ENCODE results near the gene FBXW4. TPM values are rescaled to one million over a fixed set of nuclear protein-coding genes. Genes with fewer than 3 reads are reported as not detected.

FBXW4 gene
- total and polyA plus RNA-seq, 9 of the 15 experiments (the other 6 are each of a cell fraction or from before 2014, with no cell fraction given): 1.0 to 10.6 (median 5.4) TPM

- TF ChIP-seq ZNF165 (CRISPR knock-in tag; IDR thresholded peaks at IDR 0.05; ENCODE audit: borderline replicate concordance): no peak
- no peak for TF ChIP-seq U2AF1 (optimal IDR thresholded peaks at IDR 0.05; ENCODE audit: low read depth, low read length)
- no peak for TF ChIP-seq NFIX (CRISPR knock-in tag; IDR thresholded peaks at IDR 0.05; ENCODE audit: low read depth)
- TF ChIP-seq CHD2 (IDR thresholded peaks at IDR 0.05; ENCODE audit: low read depth, low read length): no peak
- TF ChIP-seq, protein P1, sequence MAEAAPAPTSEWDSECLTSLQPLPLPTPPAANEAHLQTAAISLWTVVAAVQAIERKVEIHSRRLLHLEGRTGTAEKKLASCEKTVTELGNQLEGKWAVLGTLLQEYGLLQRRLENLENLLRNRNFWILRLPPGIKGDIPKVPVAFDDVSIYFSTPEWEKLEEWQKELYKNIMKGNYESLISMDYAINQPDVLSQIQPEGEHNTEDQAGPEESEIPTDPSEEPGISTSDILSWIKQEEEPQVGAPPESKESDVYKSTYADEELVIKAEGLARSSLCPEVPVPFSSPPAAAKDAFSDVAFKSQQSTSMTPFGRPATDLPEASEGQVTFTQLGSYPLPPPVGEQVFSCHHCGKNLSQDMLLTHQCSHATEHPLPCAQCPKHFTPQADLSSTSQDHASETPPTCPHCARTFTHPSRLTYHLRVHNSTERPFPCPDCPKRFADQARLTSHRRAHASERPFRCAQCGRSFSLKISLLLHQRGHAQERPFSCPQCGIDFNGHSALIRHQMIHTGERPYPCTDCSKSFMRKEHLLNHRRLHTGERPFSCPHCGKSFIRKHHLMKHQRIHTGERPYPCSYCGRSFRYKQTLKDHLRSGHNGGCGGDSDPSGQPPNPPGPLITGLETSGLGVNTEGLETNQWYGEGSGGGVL (CRISPR knock-in tag; IDR thresholded peaks at IDR 0.05): no peak
- no peak for TF ChIP-seq SAP30 (IDR thresholded peaks at IDR 0.05; ENCODE audit: borderline replicate concordance, insufficient read depth, low read depth, low read length, poor library complexity, severe bottlenecking)
- TF ChIP-seq XRCC5 (IDR thresholded peaks at IDR 0.05; ENCODE audit: low read depth, low read length): no peak
- TF ChIP-seq PURB (CRISPR knock-in tag; IDR thresholded peaks at IDR 0.05; ENCODE audit: low read depth): no peak
- TF ChIP-seq ZNF124 (CRISPR knock-in tag; IDR thresholded peaks at IDR 0.05): no peak
- no peak for TF ChIP-seq PYGO2 (tag; IDR thresholded peaks at IDR 0.05)
- no peak for TF ChIP-seq KDM5B (IDR thresholded peaks at IDR 0.05; ENCODE audit: insufficient replicate concordance, low read depth, low read length)
- no peak for TF ChIP-seq HDAC2 (IDR thresholded peaks at IDR 0.05)
- no peak for TF ChIP-seq OTX1 (CRISPR knock-in tag; IDR thresholded peaks at IDR 0.05)
- TF ChIP-seq ZNF217 (CRISPR knock-in tag; IDR thresholded peaks at IDR 0.05): no peak
- TF ChIP-seq, protein P2, sequence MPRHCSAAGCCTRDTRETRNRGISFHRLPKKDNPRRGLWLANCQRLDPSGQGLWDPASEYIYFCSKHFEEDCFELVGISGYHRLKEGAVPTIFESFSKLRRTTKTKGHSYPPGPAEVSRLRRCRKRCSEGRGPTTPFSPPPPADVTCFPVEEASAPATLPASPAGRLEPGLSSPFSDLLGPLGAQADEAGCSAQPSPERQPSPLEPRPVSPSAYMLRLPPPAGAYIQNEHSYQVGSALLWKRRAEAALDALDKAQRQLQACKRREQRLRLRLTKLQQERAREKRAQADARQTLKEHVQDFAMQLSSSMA (CRISPR knock-in tag; IDR thresholded peaks at IDR 0.05): no peak
- no peak for TF ChIP-seq NFE2L1 (tag; IDR thresholded peaks at IDR 0.05; ENCODE audit: borderline replicate concordance, low read depth)
- TF ChIP-seq SMC3 (conservative IDR thresholded peaks at IDR 0.05; ENCODE audit: insufficient read depth, low read depth, low read length): no peak
- TF ChIP-seq SOX6 (IDR thresholded peaks at IDR 0.05): peak; percentile 64; the same call in 1 of the 2 replicates
- TF ChIP-seq, protein P3, sequence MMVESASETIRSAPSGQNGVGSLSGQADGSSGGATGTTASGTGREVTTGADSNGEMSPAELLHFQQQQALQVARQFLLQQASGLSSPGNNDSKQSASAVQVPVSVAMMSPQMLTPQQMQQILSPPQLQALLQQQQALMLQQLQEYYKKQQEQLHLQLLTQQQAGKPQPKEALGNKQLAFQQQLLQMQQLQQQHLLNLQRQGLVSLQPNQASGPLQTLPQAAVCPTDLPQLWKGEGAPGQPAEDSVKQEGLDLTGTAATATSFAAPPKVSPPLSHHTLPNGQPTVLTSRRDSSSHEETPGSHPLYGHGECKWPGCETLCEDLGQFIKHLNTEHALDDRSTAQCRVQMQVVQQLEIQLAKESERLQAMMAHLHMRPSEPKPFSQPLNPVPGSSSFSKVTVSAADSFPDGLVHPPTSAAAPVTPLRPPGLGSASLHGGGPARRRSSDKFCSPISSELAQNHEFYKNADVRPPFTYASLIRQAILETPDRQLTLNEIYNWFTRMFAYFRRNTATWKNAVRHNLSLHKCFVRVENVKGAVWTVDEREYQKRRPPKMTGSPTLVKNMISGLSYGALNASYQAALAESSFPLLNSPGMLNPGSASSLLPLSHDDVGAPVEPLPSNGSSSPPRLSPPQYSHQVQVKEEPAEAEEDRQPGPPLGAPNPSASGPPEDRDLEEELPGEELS (CRISPR knock-in tag; IDR thresholded peaks at IDR 0.05; ENCODE audit: borderline replicate concordance): no peak
- TF ChIP-seq NR2C2 (CRISPR knock-in tag; IDR thresholded peaks at IDR 0.05): no peak
- TF ChIP-seq NR2C2 (tag; IDR thresholded peaks at IDR 0.05): peak; percentile 45; the same call in 1 of the 2 replicates
- TF ChIP-seq SRF (CRISPR knock-in tag; IDR thresholded peaks at IDR 0.05): no peak
- no peak for TF ChIP-seq SMAD1 (IDR thresholded peaks at IDR 0.05; ENCODE audit: low read depth, low read length, partially characterized antibody)
- no peak for TF ChIP-seq MAFF (IDR thresholded peaks at IDR 0.05; ENCODE audit: low read length)
- peak; percentile 65; the same call in 1 of the 2 replicates for TF ChIP-seq CBFA2T3 (IDR thresholded peaks at IDR 0.05)
- TF ChIP-seq TGIF2 (CRISPR knock-in tag; IDR thresholded peaks at IDR 0.05): no peak
- TF ChIP-seq EP300 (IDR thresholded peaks at IDR 0.05; ENCODE audit: low read length): 0 out of 2 replicates have a peak, but pooled peaks have one; percentile 17
These were observed 87.8 kb downstream of the FBXW4 start (continued) for GRCh38 chr10:101607124-101607523.

Measured in K562 (cell line).